IPS DF 6.9 (cell line): ENCODE results near the gene ATP2C2.
"Not testable (repeated sequence)": the region's sequence is repeated elsewhere in the genome, so short reads cannot be mapped to it uniquely, and the experiment has no call there.

Experiments used
- DNase-seq: peaks from one replicate; pipeline ENCODE4 v3.0.0-alpha.2; 2013; ENCODE audit warnings: low read depth, low spot score
- H3K27ac ChIP-seq: one replicate; pipeline ENCODE4 v1.5.1; 2013; ENCODE audit warnings: low read length, control low read depth
- H3K27me3 ChIP-seq: 2 replicates; pipeline ENCODE4 v1.6.1; 2013; ENCODE audit warnings: mild to moderate bottlenecking, low read length; ENCODE audit not compliant: control insufficient read depth, insufficient read depth
- H3K36me3 ChIP-seq: 2 replicates; pipeline ENCODE4 v1.6.1; 2013; ENCODE audit warnings: low read length; ENCODE audit not compliant: control insufficient read depth, insufficient read depth
- H3K4me1 ChIP-seq: 2 replicates; pipeline ENCODE4 v1.6.1; 2013; ENCODE audit warnings: low read length; ENCODE audit not compliant: control insufficient read depth, insufficient read depth
- H3K4me3 ChIP-seq: 2 replicates; pipeline ENCODE4 v1.5.1; 2013; ENCODE audit warnings: mild to moderate bottlenecking, low read length
- H3K9me3 ChIP-seq: 2 replicates; pipeline ENCODE4 v1.6.1; 2013; ENCODE audit warnings: low read length, inconsistent platforms; ENCODE audit not compliant: control insufficient read depth, insufficient read depth
- WGBS: extraction: QIAGEN DNeasy Blood & Tissue Kit; methylation state at CpG from one replicate; pipeline ENCODE4 v1.1.7; 2013; ENCODE audit warnings: mixed read lengths, missing lambda C conversion rate; ENCODE audit not compliant: insufficient read length, insufficient coverage; 5-methylcytosine and 5-hydroxymethylcytosine counted together

ATP2C2 gene

GRCh38 chr16:84396537-84397008 is 28.2 kb downstream of the ATP2C2 start:
- no peak overlapping the region for H3K27ac ChIP-seq
- DNase-seq: no peak
- H3K36me3 ChIP-seq: no peaks in the 10 kb centered on the region
- H3K4me3 ChIP-seq: no peak overlapping the region
- H3K4me1 ChIP-seq: peaks cover 2% of the 10 kb centered on the region; the same call in 1 of the 2 replicates
- no peaks in the 10 kb centered on the region for H3K9me3 ChIP-seq
- no CpG with 5 or more reads among the region's 9 CpGs for whole genome bisulfite sequencing
- H3K27me3 ChIP-seq: no peaks in the 10 kb centered on the region

GRCh38 chr16:84397090-84397489 is 28.8 kb downstream of the ATP2C2 start:
- no peak for DNase-seq
- no CpG with 5 or more reads among the region's 6 CpGs for WGBS
- Histone ChIP-seq H3K4me3 (no peak overlapping the region), H3K27me3 (no peaks in the 10 kb centered on the region), H3K27ac (no peak overlapping the region), H3K4me1 (peaks cover 2% of the 10 kb centered on the region; the same call in 1 of the 2 replicates), H3K36me3 (no peaks in the 10 kb centered on the region), H3K9me3 (no peaks in the 10 kb centered on the region)

GRCh38 chr16:84398701-84399100 is 30.4 kb downstream of the ATP2C2 start:
- Histone ChIP-seq H3K27ac (no peak overlapping the region), H3K36me3 (no peaks in the 10 kb centered on the region), H3K9me3 (no peaks in the 10 kb centered on the region), H3K27me3 (no peaks in the 10 kb centered on the region), H3K4me1 (peaks cover 2% of the 10 kb centered on the region; the same call in 1 of the 2 replicates), H3K4me3 (no peak overlapping the region)
- WGBS: no CpG with 5 or more reads among the region's 10 CpGs
- DNase-seq: no peak

- not testable (repeated sequence) for H3K27ac ChIP-seq, H3K36me3 ChIP-seq, H3K4me3 ChIP-seq, H3K4me1 ChIP-seq, H3K27me3 ChIP-seq, H3K9me3 ChIP-seq, DNase-seq
- WGBS: no CpG with 5 or more reads among the region's 2 CpGs
Observed at GRCh38 chr16:84399912-84400311, 31.6 kb downstream of the ATP2C2 start.

GRCh38 chr16:84403435-84403834 is 35.1 kb downstream of the ATP2C2 start:
- WGBS: no CpG with 5 or more reads among the region's 5 CpGs
- DNase-seq: not testable (repeated sequence)

GRCh38 chr16:84404324-84404723 is 36.0 kb downstream of the ATP2C2 start:
- WGBS: no CpG with 5 or more reads among the region's 3 CpGs
- Histone ChIP-seq H3K4me3 (no peak overlapping the region), H3K4me1 (no peaks in the 10 kb centered on the region), H3K36me3 (no peaks in the 10 kb centered on the region), H3K27ac (no peak overlapping the region), H3K9me3 (no peaks in the 10 kb centered on the region), H3K27me3 (no peaks in the 10 kb centered on the region)
- no peak for DNase-seq

More at GRCh38 chr16:84403435-84403834, 35.1 kb downstream of the ATP2C2 start:
- H3K4me1 ChIP-seq, H3K36me3 ChIP-seq, H3K27ac ChIP-seq, H3K4me3 ChIP-seq, H3K9me3 ChIP-seq, H3K27me3 ChIP-seq: not testable (repeated sequence)

- Histone ChIP-seq H3K4me3 (no peak overlapping the region), H3K27me3 (no peaks in the 10 kb centered on the region), H3K36me3 (no peaks in the 10 kb centered on the region), H3K4me1 (no peaks in the 10 kb centered on the region), H3K9me3 (no peaks in the 10 kb centered on the region), H3K27ac (no peak overlapping the region)
- WGBS: no CpG with 5 or more reads among the region's 19 CpGs
- no peak for DNase-seq
Observed at GRCh38 chr16:84404936-84405639, 36.8 kb downstream of the ATP2C2 start.

- no peak for DNase-seq
- Histone ChIP-seq H3K27ac (no peak overlapping the region), H3K27me3 (no peaks in the 10 kb centered on the region), H3K4me3 (no peak overlapping the region), H3K9me3 (no peaks in the 10 kb centered on the region), H3K36me3 (no peaks in the 10 kb centered on the region), H3K4me1 (no peaks in the 10 kb centered on the region)
- no CpG with 5 or more reads among the region's 16 CpGs for WGBS
Observed at GRCh38 chr16:84406006-84406963, 37.9 kb downstream of the ATP2C2 start.

- Histone ChIP-seq H3K27me3 (no peaks in the 10 kb centered on the region), H3K4me3 (no peak overlapping the region), H3K9me3 (no peaks in the 10 kb centered on the region), H3K4me1 (no peaks in the 10 kb centered on the region), H3K36me3 (no peaks in the 10 kb centered on the region), H3K27ac (no peak overlapping the region)
- DNase-seq: no peak
- WGBS: no CpG with 5 or more reads among the region's 9 CpGs
Observed at GRCh38 chr16:84407588-84408313, 39.4 kb downstream of the ATP2C2 start.

GRCh38 chr16:84408314-84408690 is 40.0 kb downstream of the ATP2C2 start:
- Histone ChIP-seq H3K4me1 (no peaks in the 10 kb centered on the region), H3K36me3 (no peaks in the 10 kb centered on the region), H3K9me3 (no peaks in the 10 kb centered on the region), H3K27me3 (no peaks in the 10 kb centered on the region), H3K4me3 (no peak overlapping the region), H3K27ac (no peak overlapping the region)
- DNase-seq: no peak
- no CpG with 5 or more reads among the region's 10 CpGs for WGBS
